ENCODE results near the gene POU3F1. TPM values are rescaled to one million over a fixed set of nuclear protein-coding genes. Genes with fewer than 3 reads are reported as not detected.

Gene POU3F1
- total RNA-seq, 1 experiment from 2014 or later = 5.8 TPM

DNA sequence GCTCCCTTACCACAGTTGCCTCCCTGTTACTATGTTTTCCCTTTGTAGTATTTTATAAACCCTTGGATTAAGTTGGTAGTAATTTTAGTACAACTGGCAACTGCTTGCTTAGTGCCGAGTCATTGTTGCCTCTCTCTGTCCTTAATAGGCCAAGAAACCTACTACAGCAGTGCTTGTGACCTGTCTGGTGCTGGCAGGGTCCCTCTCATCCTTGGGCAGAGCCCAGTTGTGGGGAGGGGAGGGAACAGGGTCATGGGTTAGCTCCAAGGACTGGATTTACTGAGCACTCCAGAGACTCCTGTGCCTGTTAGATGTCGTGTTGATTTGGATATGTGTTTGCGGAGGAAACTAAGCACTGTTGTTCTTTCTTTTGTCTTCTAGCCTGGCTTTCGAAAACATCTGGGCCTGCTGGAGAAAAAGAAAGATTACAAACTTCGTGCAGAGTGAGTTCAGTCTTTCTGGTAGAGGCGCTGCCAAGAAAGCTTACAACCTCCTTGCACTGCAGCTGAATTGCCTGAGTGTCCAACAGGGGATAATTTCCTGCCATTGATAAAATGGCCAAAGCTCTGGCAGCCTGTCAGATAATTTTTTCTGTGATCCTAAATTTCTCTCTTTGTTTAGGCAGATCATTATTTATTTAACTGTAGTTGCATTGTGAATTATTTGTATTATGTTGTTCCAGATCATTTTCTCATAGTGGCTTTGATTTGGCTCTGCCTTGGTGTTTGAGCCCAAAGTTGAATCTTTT lies 30.4 kb downstream of the POU3F1 start:
- Mint-ChIP-seq H3K4me3 (no peak overlapping the region), H3K27me3 (ENCODE audit: low read depth) (no peaks in the 10 kb centered on the region), H3K9me3 (no peaks in the 10 kb centered on the region), H3K4me1 (peaks cover 10 to 11% of the 10 kb centered on the region in 2 experiments), H3K36me3 (ENCODE audit: insufficient read depth in 1 of 3, low read depth in 3 of 3) (peaks cover 22 to 64% (median 49%) of the 10 kb centered on the region in 3 experiments; a peak in 6 of 7 replicates), H3K27ac (peak overlapping the region; percentile 1 to 65 (median 54); a peak in 4 of 7 replicates)
- no peak overlapping the region for H3K14ac ChIP-seq (ENCODE audit: insufficient read depth, low read length)
- H2BK12ac ChIP-seq (ENCODE audit: insufficient read length, low read depth, low read length) = no peak overlapping the region
- WGBS (ENCODE audit: extremely low coverage, insufficient read length, low lambda C conversion rate) = no CpG with 5 or more reads among the region's 6 CpGs
- H4K5ac ChIP-seq (ENCODE audit: insufficient read length, low read depth, low read length) = no peak overlapping the region
- H4K91ac ChIP-seq (ENCODE audit: insufficient read length, low read depth, low read length) = no peak overlapping the region
- no peaks in the 10 kb centered on the region for H3K27me3 ChIP-seq (ENCODE audit: insufficient read depth, low read length)
- no peak overlapping the region for H3K56ac ChIP-seq (ENCODE audit: insufficient read length, low read depth, low read length)
- no peak overlapping the region for H2BK15ac ChIP-seq (ENCODE audit: low read depth, low read length)
- H2AK5ac ChIP-seq (ENCODE audit: insufficient read length, low read length) = no peak overlapping the region
- peaks cover 3% of the 10 kb centered on the region; the same call in 1 of the 2 replicates for H3K4me1 ChIP-seq (ENCODE audit: insufficient read depth, low read length)
- TF ChIP-seq, protein P1, sequence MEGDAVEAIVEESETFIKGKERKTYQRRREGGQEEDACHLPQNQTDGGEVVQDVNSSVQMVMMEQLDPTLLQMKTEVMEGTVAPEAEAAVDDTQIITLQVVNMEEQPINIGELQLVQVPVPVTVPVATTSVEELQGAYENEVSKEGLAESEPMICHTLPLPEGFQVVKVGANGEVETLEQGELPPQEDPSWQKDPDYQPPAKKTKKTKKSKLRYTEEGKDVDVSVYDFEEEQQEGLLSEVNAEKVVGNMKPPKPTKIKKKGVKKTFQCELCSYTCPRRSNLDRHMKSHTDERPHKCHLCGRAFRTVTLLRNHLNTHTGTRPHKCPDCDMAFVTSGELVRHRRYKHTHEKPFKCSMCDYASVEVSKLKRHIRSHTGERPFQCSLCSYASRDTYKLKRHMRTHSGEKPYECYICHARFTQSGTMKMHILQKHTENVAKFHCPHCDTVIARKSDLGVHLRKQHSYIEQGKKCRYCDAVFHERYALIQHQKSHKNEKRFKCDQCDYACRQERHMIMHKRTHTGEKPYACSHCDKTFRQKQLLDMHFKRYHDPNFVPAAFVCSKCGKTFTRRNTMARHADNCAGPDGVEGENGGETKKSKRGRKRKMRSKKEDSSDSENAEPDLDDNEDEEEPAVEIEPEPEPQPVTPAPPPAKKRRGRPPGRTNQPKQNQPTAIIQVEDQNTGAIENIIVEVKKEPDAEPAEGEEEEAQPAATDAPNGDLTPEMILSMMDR (conservative IDR thresholded peaks at IDR 0.05) = no peak
- no peak overlapping the region for H3K9ac ChIP-seq (ENCODE audit: extremely low read depth, insufficient read length, low read length)
- H3K23ac ChIP-seq (ENCODE audit: insufficient read length, low read depth, low read length) = no peak overlapping the region
- H2BK5ac ChIP-seq (ENCODE audit: insufficient read length, low read length) = no peak overlapping the region
- no peak overlapping the region for H3K18ac ChIP-seq (ENCODE audit: insufficient read length, low read depth, low read length)
- no peak overlapping the region for H3T11ph ChIP-seq (ENCODE audit: low read length)
- H3K9me3 ChIP-seq (ENCODE audit: control insufficient read depth, low read depth, low read length) = no peaks in the 10 kb centered on the region
- no peaks in the 10 kb centered on the region for H4K20me1 ChIP-seq (ENCODE audit: control insufficient read depth, insufficient read depth, insufficient read length)
- no peak overlapping the region for H2AFZ ChIP-seq (ENCODE audit: low read length)
- peaks cover 6% of the 10 kb centered on the region for H3K23me2 ChIP-seq (ENCODE audit: insufficient read length, low read depth, low read length, poor library complexity, severe bottlenecking)
- no peak overlapping the region for H2BK20ac ChIP-seq (ENCODE audit: low read depth, low read length, poor library complexity, severe bottlenecking)
- H3K4ac ChIP-seq (ENCODE audit: low read depth, low read length) = no peak overlapping the region
- H3K27ac ChIP-seq (ENCODE audit: insufficient read length, low read depth, low read length) = no peak overlapping the region
- H2BK120ac ChIP-seq (ENCODE audit: low read depth, low read length, poor library complexity, severe bottlenecking) = no peak overlapping the region
- H3K4me2 ChIP-seq (ENCODE audit: insufficient read depth, insufficient read length, low read length) = no peak overlapping the region
- no peak for DNase-seq
- no peak overlapping the region for H4K8ac ChIP-seq (replicated peaks; ENCODE audit: insufficient read length, low read depth, low read length)
- H3K79me1 ChIP-seq (ENCODE audit: insufficient read depth, low read depth, low read length, poor library complexity, severe bottlenecking) = peaks cover 9% of the 10 kb centered on the region
- H3K79me2 ChIP-seq (ENCODE audit: insufficient read depth, low read length) = peaks cover 17% of the 10 kb centered on the region; the same call in 1 of the 2 replicates

All from H9 (cell line).